Hepatocyte (in vitro differentiated cells): Measurements from ENCODE around the gene RASSF8. TPM values are rescaled to one million over a fixed set of nuclear protein-coding genes. Genes with fewer than 3 reads are reported as not detected.

Experiments
- DNase-seq: peaks from one replicate; pipeline ENCODE4 v3.0.0-alpha.2; 2016; ENCODE audit warnings: low spot score
- H2AFZ ChIP-seq: fragments of 200-600 bp; sonication (generic); 2 replicates; pipeline ENCODE4 v1.6.0; 2016; ENCODE audit warnings: antibody characterized with exemption, mild to moderate bottlenecking
- H3K27ac ChIP-seq: fragments of 200-600 bp; sonication (generic); 2 replicates; pipeline ENCODE4 v1.5.1; 2016; ENCODE audit warnings: mild to moderate bottlenecking
- H3K27me3 ChIP-seq: fragments of 200-600 bp; sonication (generic); 2 replicates; pipeline ENCODE4 v1.6.1; 2016
- H3K36me3 ChIP-seq: fragments of 200-600 bp; sonication (generic); replicated peaks from 2 replicates; pipeline ENCODE4 v1.5.1; 2016; ENCODE audit warnings: low read depth; ENCODE audit not compliant: insufficient read depth
- H3K4me1 ChIP-seq: fragments of 200-600 bp; sonication (generic); 2 replicates; pipeline ENCODE4 v1.5.1; 2016; ENCODE audit warnings: mild to moderate bottlenecking, moderate library complexity; ENCODE audit not compliant: insufficient read depth
- H3K4me2 ChIP-seq: fragments of 200-600 bp; sonication (generic); 2 replicates; pipeline ENCODE4 v1.6.0; 2016
- H3K4me3 ChIP-seq: fragments of 200-600 bp; sonication (generic); 2 replicates; pipeline ENCODE4 v1.5.1; 2016; ENCODE audit warnings: mild to moderate bottlenecking
- H3K79me2 ChIP-seq: fragments of 200-600 bp; sonication (generic); 2 replicates; pipeline ENCODE4 v1.6.0; 2017; ENCODE audit warnings: mild to moderate bottlenecking
- H3K9me2 ChIP-seq: fragments of 200-600 bp; sonication (generic); replicated peaks from 2 replicates; pipeline ENCODE4 v1.6.0; 2017; ENCODE audit warnings: mild to moderate bottlenecking; ENCODE audit not compliant: insufficient read depth
- H3K9me3 ChIP-seq: fragments of 200-600 bp; sonication (generic); 2 replicates; pipeline ENCODE4 v1.5.1; 2016; ENCODE audit warnings: low read depth, mild to moderate bottlenecking
- H4K20me1 ChIP-seq: fragments of 200-600 bp; sonication (generic); 2 replicates; pipeline ENCODE4 v1.6.0; 2016; ENCODE audit warnings: mild to moderate bottlenecking; ENCODE audit not compliant: insufficient read depth, poor library complexity, severe bottlenecking
- EZH2 ChIP-seq: fragments of 200-600 bp; sonication (generic); IDR thresholded peaks from 2 replicates; pipeline ENCODE4 v1.6.1; 2016; ENCODE audit warnings: antibody characterized with exemption, mild to moderate bottlenecking, borderline replicate concordance
- EZH2phosphoT487 ChIP-seq: fragments of 200-600 bp; sonication (generic); IDR thresholded peaks from one replicate; pipeline ENCODE4 v1.6.1; 2018; ENCODE audit warnings: antibody characterized with exemption, mild to moderate bottlenecking, low read depth, moderate library complexity; ENCODE audit not compliant: unreplicated experiment, severe bottlenecking
- WGBS: methylation state at CpG from one replicate; pipeline ENCODE4 v1.1.6; 2016; ENCODE audit warnings: low lambda C conversion rate; ENCODE audit errors: missing lambda C conversion rate; 5-methylcytosine and 5-hydroxymethylcytosine counted together
- polyA plus RNA-seq: library from polyadenylated mRNA; unstranded; fragments of >200 nt; fragmentation: Nextera tagmentation; extraction: Ambion mirVana; gene quantifications from 2 replicates; pipeline ENCODE4 v1.2.1, GENCODE V29; 2016
- total RNA-seq: library from RNA; depleted of rRNA; stranded (reverse); fragments of >200 nt; gene quantifications from 2 replicates; pipeline ENCODE4 v1.2.3, GENCODE V29; 2014
- TF ChIP-seq, protein P1 (sequence below): fragments of 200-600 bp; sonication (generic); IDR thresholded peaks from 2 replicates; pipeline ENCODE4 v1.5.1; 2016; ENCODE audit warnings: antibody characterized with exemption, mild to moderate bottlenecking; ENCODE audit not compliant: poor library complexity

RASSF8 gene
- total and polyA plus RNA-seq, 2 experiments from 2014 or later = 24.6 to 46.2 TPM

DNA sequence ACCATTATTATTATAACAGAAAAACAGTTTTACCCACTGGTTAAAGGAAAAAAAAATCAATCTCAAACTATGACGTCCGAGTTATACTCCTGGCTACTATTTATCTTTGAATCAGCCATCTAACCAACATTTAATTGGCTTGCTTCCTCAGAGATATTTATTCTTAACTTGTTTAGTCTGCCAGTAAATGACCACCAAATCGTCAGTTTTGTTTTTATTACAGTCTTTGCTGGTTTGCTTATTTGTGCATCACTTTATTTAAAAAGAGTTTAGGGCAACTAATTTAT is 71.2 kb downstream of the RASSF8 start:
- H3K9me2 ChIP-seq = no peaks in the 10 kb centered on the region
- H2AFZ ChIP-seq = no peak overlapping the region
- no peak overlapping the region for H3K27ac ChIP-seq
- peaks cover 16% of the 10 kb centered on the region for H3K4me1 ChIP-seq
- H4K20me1 ChIP-seq = no peaks in the 10 kb centered on the region
- H3K9me3 ChIP-seq = no peaks in the 10 kb centered on the region
- no peak overlapping the region for H3K4me2 ChIP-seq
- H3K79me2 ChIP-seq = peaks cover 58% of the 10 kb centered on the region
- no peaks in the 10 kb centered on the region for H3K27me3 ChIP-seq
- WGBS = 51% methylated on average over 3 of the region's 3 CpGs
- H3K36me3 ChIP-seq = no peaks in the 10 kb centered on the region
- no peak for TF ChIP-seq EZH2
- TF ChIP-seq, protein P1, sequence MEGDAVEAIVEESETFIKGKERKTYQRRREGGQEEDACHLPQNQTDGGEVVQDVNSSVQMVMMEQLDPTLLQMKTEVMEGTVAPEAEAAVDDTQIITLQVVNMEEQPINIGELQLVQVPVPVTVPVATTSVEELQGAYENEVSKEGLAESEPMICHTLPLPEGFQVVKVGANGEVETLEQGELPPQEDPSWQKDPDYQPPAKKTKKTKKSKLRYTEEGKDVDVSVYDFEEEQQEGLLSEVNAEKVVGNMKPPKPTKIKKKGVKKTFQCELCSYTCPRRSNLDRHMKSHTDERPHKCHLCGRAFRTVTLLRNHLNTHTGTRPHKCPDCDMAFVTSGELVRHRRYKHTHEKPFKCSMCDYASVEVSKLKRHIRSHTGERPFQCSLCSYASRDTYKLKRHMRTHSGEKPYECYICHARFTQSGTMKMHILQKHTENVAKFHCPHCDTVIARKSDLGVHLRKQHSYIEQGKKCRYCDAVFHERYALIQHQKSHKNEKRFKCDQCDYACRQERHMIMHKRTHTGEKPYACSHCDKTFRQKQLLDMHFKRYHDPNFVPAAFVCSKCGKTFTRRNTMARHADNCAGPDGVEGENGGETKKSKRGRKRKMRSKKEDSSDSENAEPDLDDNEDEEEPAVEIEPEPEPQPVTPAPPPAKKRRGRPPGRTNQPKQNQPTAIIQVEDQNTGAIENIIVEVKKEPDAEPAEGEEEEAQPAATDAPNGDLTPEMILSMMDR = no peak
- TF ChIP-seq EZH2phosphoT487 = no peak
- H3K4me3 ChIP-seq = no peak overlapping the region
- no peak for DNase-seq

DNA sequence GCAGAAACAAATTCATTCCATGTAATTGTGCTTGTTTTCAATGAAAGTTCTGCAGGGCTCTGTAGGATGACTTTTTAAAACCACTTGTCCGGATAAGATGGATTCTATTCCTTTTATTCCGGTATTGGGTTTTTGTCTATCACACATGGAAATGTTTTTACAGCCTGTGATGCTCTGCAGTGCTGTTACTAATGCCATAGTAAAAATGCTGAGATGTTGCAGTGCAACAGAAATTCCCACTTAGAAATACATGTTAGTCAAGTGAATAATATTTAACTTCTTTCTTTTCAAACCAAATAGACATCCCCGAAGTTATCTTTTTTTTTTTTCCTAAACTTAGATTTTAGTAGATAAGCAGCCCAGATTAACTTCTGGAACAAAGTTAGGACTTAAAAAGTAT is 71.9 kb downstream of the RASSF8 start:
- 40% methylated on average over 3 of the region's 3 CpGs for WGBS
- no peak overlapping the region for H3K4me3 ChIP-seq
- H3K4me2 ChIP-seq = no peak overlapping the region
- TF ChIP-seq, protein P1 = no peak
- no peak for TF ChIP-seq EZH2phosphoT487
- TF ChIP-seq EZH2 = no peak
- peaks cover 16% of the 10 kb centered on the region for H3K4me1 ChIP-seq
- H3K27ac ChIP-seq = no peak overlapping the region
- no peak for DNase-seq
- peaks cover 58% of the 10 kb centered on the region for H3K79me2 ChIP-seq
- no peaks in the 10 kb centered on the region for H3K9me2 ChIP-seq
- H3K9me3 ChIP-seq = no peaks in the 10 kb centered on the region
- H3K27me3 ChIP-seq = no peaks in the 10 kb centered on the region
- H3K36me3 ChIP-seq = no peaks in the 10 kb centered on the region
- H4K20me1 ChIP-seq = no peaks in the 10 kb centered on the region
- H2AFZ ChIP-seq = no peak overlapping the region

- WGBS = 96% methylated on average over 2 of the region's 2 CpGs
- Histone ChIP-seq H3K36me3 (no peaks in the 10 kb centered on the region), H3K27me3 (no peaks in the 10 kb centered on the region), H3K4me3 (no peak overlapping the region), H3K4me2 (no peak overlapping the region), H3K9me2 (no peaks in the 10 kb centered on the region), H4K20me1 (no peaks in the 10 kb centered on the region), H2AFZ (no peak overlapping the region), H3K4me1 (peaks cover 16% of the 10 kb centered on the region), H3K79me2 (peaks cover 55% of the 10 kb centered on the region), H3K9me3 (no peaks in the 10 kb centered on the region), H3K27ac (no peak overlapping the region)
- TF ChIP-seq EZH2 (no peak), EZH2phosphoT487 (no peak)
- TF ChIP-seq, protein P1 = no peak
- DNase-seq = no peak
Observed at GRCh38 chr12:26031318-26031717, 72.8 kb downstream of the RASSF8 start.

DNA sequence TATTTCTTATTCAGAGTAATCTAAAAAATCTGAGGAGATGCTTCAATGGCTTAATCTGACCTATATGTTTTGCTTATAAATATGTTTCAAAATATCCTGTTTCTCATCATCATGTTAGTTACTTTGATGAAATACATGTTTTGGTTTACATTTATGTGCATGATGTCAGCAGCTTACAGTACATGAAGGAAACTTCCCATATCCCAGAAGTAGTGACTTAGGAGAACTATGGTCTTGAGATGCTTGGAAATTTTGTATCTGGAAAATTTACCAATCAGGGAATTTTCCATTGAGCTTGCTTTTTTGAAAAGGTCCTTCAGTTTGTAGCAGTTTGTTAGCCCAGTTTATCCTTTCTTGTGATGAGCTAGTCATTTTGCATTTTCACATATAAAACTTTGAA is 73.3 kb downstream of the RASSF8 start:
- H3K9me3 ChIP-seq = no peaks in the 10 kb centered on the region
- no peaks in the 10 kb centered on the region for H3K27me3 ChIP-seq
- H2AFZ ChIP-seq = no peak overlapping the region
- no peak overlapping the region for H3K4me3 ChIP-seq
- H3K9me2 ChIP-seq = no peaks in the 10 kb centered on the region
- H3K4me1 ChIP-seq = peaks cover 16% of the 10 kb centered on the region
- H3K27ac ChIP-seq = no peak overlapping the region
- TF ChIP-seq EZH2phosphoT487 (no peak), EZH2 (no peak)
- TF ChIP-seq, protein P1 = no peak
- DNase-seq = no peak
- H3K36me3 ChIP-seq = no peaks in the 10 kb centered on the region
- H3K79me2 ChIP-seq = peaks cover 55% of the 10 kb centered on the region
- H3K4me2 ChIP-seq = no peak overlapping the region
- H4K20me1 ChIP-seq = no peaks in the 10 kb centered on the region
